Stomach (tissue), 9 donors: ENCODE results near the gene LEFTY1. TPM values are rescaled to one million over a fixed set of nuclear protein-coding genes. Genes with fewer than 3 reads are reported as not detected.
A peak's percentile ranks its signal among the peaks of the same experiment; 100 is the strongest.

Experiments
- DNase-seq, 2 donors: peaks; one replicate each; pipeline versions ENCODE4 v3.0.0 to v3.0.0-alpha.2; 2013 to 2019
- H3K27ac ChIP-seq, 5 donors: fragments of 200-600 bp in 4 of 5; sonication (generic) in 4 of 5; one replicate each; pipeline ENCODE4 v1.5.1; 2013 to 2019; ENCODE audit warnings: mild to moderate bottlenecking in 1 of 5, moderate library complexity in 1 of 5
- H3K27me3 ChIP-seq, 3 donors: fragments of 200-600 bp; sonication (generic); one replicate each; pipeline ENCODE4 v1.5.1; 2017 to 2019; ENCODE audit warnings: mixed run types in 1 of 3
- H3K36me3 ChIP-seq, 4 donors: fragments of 200-600 bp; sonication (generic); 1 replicate in 3 of 4; 2 replicates in 1 of 4; pipeline ENCODE4 v1.5.1; 2016 to 2019
- H3K4me1 ChIP-seq, 4 donors: fragments of 200-600 bp; sonication (generic); one replicate each; pipeline ENCODE4 v1.5.1; 2016 to 2019
- H3K4me3 ChIP-seq, 4 donors: fragments of 200-600 bp; sonication (generic) in 3 of 4; one replicate each; pipeline ENCODE4 v1.5.1; 2016 to 2019; ENCODE audit warnings: mild to moderate bottlenecking in 1 of 4
- H3K9me3 ChIP-seq, 4 donors: fragments of 200-600 bp; sonication (generic); one replicate each; pipeline ENCODE4 v1.5.1; 2016 to 2019
- EP300 ChIP-seq: sonication (generic); formaldehyde crosslinking; IDR thresholded peaks from one replicate; pipeline ENCODE4 v1.6.1; 2017; ENCODE audit warnings: antibody characterized with exemption
- POLR2A ChIP-seq, 4 donors: fragments of 450-650 bp; IDR thresholded peaks; one replicate each; pipeline ENCODE4 v1.6.1; 2016; ENCODE audit warnings: antibody characterized with exemption in 4 of 4, control low read depth in 2 of 4, mild to moderate bottlenecking in 1 of 4, moderate library complexity in 1 of 4
- POLR2AphosphoS5 ChIP-seq, 3 donors: sonication (generic); formaldehyde crosslinking; IDR thresholded peaks; one replicate each; pipeline ENCODE4 v1.6.1; 2016; ENCODE audit warnings: antibody characterized with exemption in 3 of 3
- WGBS, 5 donors: extraction: QIAGEN DNeasy Blood & Tissue Kit in 3 of 5; methylation state at CpG; one replicate each; pipeline versions ENCODE4 v1.1.5 to v1.1.7; 2013 to 2018; 5-methylcytosine and 5-hydroxymethylcytosine counted together
- intact Hi-C: fragments of 100-400 bp; cut with DNase I; formaldehyde crosslinking; loops from one replicate; pipeline ENCODE4 v1.15.1; 2023; ENCODE audit warnings: low total_unique reads
- polyA plus RNA-seq, 3 donors: library from polyadenylated mRNA; stranded (reverse); fragments of 200-250 nt; gene quantifications; one replicate each; pipeline ENCODE4 v1.2.3, GENCODE V29; 2013
- total RNA-seq, 5 donors: library from RNA; depleted of rRNA; stranded (reverse); fragments of >200 nt; gene quantifications; one replicate each; pipeline versions ENCODE4 v1.1.0 to v1.2.3, GENCODE V29; 2014 to 2016
- TF ChIP-seq, protein P1 (sequence below), 7 experiments: fragments of 450-650 bp in 4 of 7; fragments of 200-600 bp in 3 of 7; sonication (generic) in 3 of 7; IDR thresholded peaks; one replicate each; pipeline ENCODE4 v1.5.1; 2016 to 2019; ENCODE audit warnings: antibody characterized with exemption in 7 of 7, control low read depth in 2 of 7, mild to moderate bottlenecking in 1 of 7
- donor health status: healthy with polysubstance abuse.
- donor health status: Bipolar disorder and iron deficiency.
- donor health status: healthy.

The LEFTY1 gene
- total and polyA plus RNA-seq, 8 donors: 0.37 to 499 (median 0.61) TPM; not detected in 3

DNA sequence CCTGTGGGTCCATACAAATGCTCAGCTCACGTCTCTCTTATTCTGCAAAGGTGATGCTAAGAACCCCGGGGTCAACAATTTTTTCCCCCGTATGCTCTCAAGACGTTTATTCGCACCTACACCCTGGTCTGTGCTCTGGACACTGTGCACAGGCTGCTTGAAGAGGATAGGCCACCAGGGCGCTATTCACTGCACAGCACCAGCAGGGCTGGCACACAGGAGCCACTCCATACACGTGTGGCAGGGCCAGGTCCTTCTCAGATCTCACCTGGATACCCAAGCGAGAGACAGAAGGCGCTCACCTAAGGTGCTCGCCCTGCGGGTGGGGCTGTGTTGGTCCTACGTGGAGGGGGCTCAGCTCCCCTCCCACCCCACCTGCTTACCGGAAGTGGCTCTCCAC lies 23.4 kb downstream of the LEFTY1 start:
- Histone ChIP-seq H3K4me3 (no peak overlapping the region), H3K36me3 (peaks cover 69 to 100% (median 96%) of the 10 kb centered on the region in 4 donors), H3K4me1 (peaks cover 6 to 32% (median 16%) of the 10 kb centered on the region in 4 donors), H3K27me3 (no peaks in the 10 kb centered on the region), H3K27ac (peak overlapping the region in 3 of 5 donors; percentile 6 to 44 (median 34)), H3K9me3 (no peaks in the 10 kb centered on the region)
- TF ChIP-seq, protein P1, sequence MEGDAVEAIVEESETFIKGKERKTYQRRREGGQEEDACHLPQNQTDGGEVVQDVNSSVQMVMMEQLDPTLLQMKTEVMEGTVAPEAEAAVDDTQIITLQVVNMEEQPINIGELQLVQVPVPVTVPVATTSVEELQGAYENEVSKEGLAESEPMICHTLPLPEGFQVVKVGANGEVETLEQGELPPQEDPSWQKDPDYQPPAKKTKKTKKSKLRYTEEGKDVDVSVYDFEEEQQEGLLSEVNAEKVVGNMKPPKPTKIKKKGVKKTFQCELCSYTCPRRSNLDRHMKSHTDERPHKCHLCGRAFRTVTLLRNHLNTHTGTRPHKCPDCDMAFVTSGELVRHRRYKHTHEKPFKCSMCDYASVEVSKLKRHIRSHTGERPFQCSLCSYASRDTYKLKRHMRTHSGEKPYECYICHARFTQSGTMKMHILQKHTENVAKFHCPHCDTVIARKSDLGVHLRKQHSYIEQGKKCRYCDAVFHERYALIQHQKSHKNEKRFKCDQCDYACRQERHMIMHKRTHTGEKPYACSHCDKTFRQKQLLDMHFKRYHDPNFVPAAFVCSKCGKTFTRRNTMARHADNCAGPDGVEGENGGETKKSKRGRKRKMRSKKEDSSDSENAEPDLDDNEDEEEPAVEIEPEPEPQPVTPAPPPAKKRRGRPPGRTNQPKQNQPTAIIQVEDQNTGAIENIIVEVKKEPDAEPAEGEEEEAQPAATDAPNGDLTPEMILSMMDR (IDR thresholded peaks at IDR 0.05): no peak
- TF ChIP-seq POLR2A (IDR thresholded peaks at IDR 0.05) (no peak), EP300 (no peak), POLR2AphosphoS5 (IDR thresholded peaks at IDR 0.05) (no peak)
- 78 to 89% (median 80%) methylated on average over 6 to 13 of the region's 13 CpGs for WGBS, 5 donors
- no peak for DNase-seq
- intact Hi-C loops: loop anchor here (10.0 kb wide), 1 partner anchor 81 kb away; no protein-coding TSS in a partner anchor

DNA sequence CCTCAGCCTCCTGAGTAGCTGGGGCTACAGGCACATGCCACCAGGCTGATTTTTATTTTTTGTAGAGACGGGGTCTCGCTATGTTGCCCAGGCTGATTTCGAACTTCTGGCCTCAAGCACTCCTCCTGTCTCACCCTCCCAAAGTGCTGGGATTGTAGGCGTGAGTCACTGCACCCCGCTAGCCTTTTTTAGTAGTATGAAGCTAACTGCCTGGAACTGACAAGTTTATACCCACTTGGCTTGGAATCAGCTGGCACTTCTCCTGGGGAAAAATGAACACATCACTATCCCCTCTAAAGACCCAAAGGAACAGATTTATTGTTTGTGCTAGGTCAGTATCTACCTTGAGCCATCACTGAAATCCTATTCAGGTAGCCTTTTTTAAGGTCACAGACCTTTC lies 25.8 kb downstream of the LEFTY1 start:
- TF ChIP-seq, protein P1 (IDR thresholded peaks at IDR 0.05): no peak
- TF ChIP-seq EP300 (no peak), POLR2AphosphoS5 (IDR thresholded peaks at IDR 0.05) (no peak), POLR2A (IDR thresholded peaks at IDR 0.05) (no peak)
- Histone ChIP-seq H3K36me3 (peaks cover 69 to 100% (median 96%) of the 10 kb centered on the region in 4 donors), H3K27me3 (no peaks in the 10 kb centered on the region), H3K27ac (peak overlapping the region in 2 of 5 donors; percentile 57 to 61), H3K4me1 (peaks cover 6 to 32% (median 16%) of the 10 kb centered on the region in 4 donors), H3K9me3 (no peaks in the 10 kb centered on the region), H3K4me3 (no peak overlapping the region)
- intact Hi-C loops: loop anchor here (10.0 kb wide), 1 partner anchor 78 kb away; no protein-coding TSS in a partner anchor
- no peak for DNase-seq
- 83 to 95% (median 87%) methylated on average over 5 of the region's 5 CpGs for WGBS, 5 donors

DNA sequence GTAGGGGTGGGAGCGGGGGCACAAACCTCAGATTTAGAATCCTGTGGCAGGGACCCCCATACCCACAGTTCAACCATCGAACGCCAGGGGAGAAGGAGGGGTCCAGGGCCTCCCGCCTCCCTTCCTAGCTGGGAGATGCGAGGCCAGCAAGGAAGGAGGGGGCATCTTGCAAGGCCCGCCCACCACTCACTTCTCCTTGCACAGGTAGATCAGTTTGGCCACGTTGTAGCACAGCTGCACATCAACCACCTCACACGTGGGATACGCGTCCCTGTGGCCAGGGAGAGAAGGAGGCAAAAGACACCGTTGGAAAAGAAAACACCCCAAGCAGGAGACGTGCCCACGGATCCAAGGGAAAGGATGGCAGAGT lies 26.4 kb downstream of the LEFTY1 start:
- no peak for TF ChIP-seq POLR2AphosphoS5 (IDR thresholded peaks at IDR 0.05)
- no peak for TF ChIP-seq EP300
- TF ChIP-seq POLR2A (IDR thresholded peaks at IDR 0.05): no peak
- TF ChIP-seq, protein P1 (IDR thresholded peaks at IDR 0.05): no peak
- no peaks in the 10 kb centered on the region for H3K27me3 ChIP-seq
- H3K27ac ChIP-seq: peak overlapping the region in 2 of 5 donors; percentile 57 to 61
- 82 to 92% (median 90%) methylated on average over 12 to 13 of the region's 13 CpGs for WGBS, 5 donors
- H3K9me3 ChIP-seq: no peaks in the 10 kb centered on the region
- DNase-seq: no peak
- H3K4me1 ChIP-seq: peaks cover 6 to 32% (median 19%) of the 10 kb centered on the region in 4 donors
- peaks cover 63 to 99% (median 92%) of the 10 kb centered on the region in 4 donors for H3K36me3 ChIP-seq
- H3K4me3 ChIP-seq: no peak overlapping the region
- intact Hi-C loops: loop anchor here (10.0 kb wide), 1 partner anchor 78 kb away; no protein-coding TSS in a partner anchor

DNA sequence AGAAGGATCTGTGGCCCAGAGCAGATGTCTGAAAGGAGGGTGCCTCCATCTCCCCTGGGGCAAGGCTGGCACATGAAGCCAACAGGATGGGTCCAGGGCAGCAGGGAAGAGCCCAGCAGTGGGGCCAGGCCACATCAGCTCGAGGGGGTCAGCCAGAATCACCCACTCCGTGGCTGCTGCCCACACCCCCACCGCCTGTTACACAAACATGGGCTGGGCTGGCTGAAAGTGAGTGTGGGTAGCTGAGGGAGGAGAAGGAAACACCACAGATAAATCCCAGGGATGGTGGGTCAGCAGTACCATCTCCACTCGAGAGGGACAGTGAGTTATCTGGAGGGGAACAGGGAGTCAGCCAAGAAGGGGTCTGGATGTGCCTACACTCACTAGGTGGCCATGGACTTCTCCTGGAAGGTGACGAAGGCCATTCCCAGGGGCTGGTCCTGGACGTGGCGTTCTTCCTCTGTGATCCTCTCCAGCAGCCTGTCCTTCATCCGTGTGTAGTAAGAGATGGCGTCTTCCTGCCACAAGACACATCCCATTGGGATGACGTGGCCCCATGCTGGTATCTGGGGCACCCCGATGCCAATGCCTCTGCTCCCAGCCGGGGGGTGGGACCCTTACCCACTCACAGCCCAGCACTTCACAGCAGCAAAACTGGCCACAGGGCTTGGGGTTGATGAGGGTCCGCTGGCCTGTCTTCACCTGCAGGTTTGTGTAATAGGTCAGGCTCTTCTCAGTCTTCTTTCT lies 26.9 kb downstream of the LEFTY1 start:
- no peak overlapping the region for H3K27ac ChIP-seq
- H3K9me3 ChIP-seq: no peaks in the 10 kb centered on the region
- intact Hi-C loops: loop anchor here (10.0 kb wide), 1 partner anchor 77 kb away; no protein-coding TSS in a partner anchor
- TF ChIP-seq, protein P1 (IDR thresholded peaks at IDR 0.05): no peak
- no peak for TF ChIP-seq POLR2AphosphoS5 (IDR thresholded peaks at IDR 0.05)
- TF ChIP-seq EP300: no peak
- TF ChIP-seq POLR2A (IDR thresholded peaks at IDR 0.05): no peak
- 84 to 93% (median 88%) methylated on average over 13 of the region's 13 CpGs for WGBS, 5 donors
- peaks cover 6 to 32% (median 19%) of the 10 kb centered on the region in 4 donors for H3K4me1 ChIP-seq
- peaks cover 59 to 99% (median 91%) of the 10 kb centered on the region in 4 donors for H3K36me3 ChIP-seq
- DNase-seq: no peak
- H3K27me3 ChIP-seq: no peaks in the 10 kb centered on the region
- H3K4me3 ChIP-seq: no peak overlapping the region
